MM.1S (cell line): ENCODE data around the gene CYP24A1.

Source experiments
- CTCF ChIP-seq: fragments of 300-600 bp; sonication (generic); IDR thresholded peaks from 2 replicates; pipeline ENCODE4 v1.5.1; 2016; ENCODE audit warnings: antibody characterized with exemption, low read length, mixed read lengths
- EZH2 ChIP-seq: fragments of 300-600 bp; sonication (generic); optimal IDR thresholded peaks from 2 replicates; pipeline ENCODE3; 2017; ENCODE audit warnings: low read depth, mild to moderate bottlenecking, antibody characterized with exemption, low read length, mixed read lengths
- EZH2phosphoT487 ChIP-seq: fragments of 300-600 bp; sonication (generic); IDR thresholded peaks from 2 replicates; pipeline ENCODE4 v1.6.1; 2018; ENCODE audit warnings: antibody characterized with exemption, low read length

- TF ChIP-seq CTCF: no peak
- no peak for TF ChIP-seq EZH2
- TF ChIP-seq EZH2phosphoT487: no peak
Measured at GRCh38 chr20:54119744-54120143, 54.0 kb downstream of the CYP24A1 start.
